Prostate gland (tissue), 2 donors: ENCODE results near the gene TAB3. TPM values are rescaled to one million over a fixed set of nuclear protein-coding genes. Genes with fewer than 3 reads are reported as not detected.

Experiments used
- DNase-seq: peaks from one replicate; pipeline ENCODE4 v3.0.0-alpha.2; 2019; ENCODE audit warnings: low spot score
- H3K27ac ChIP-seq, 2 donors: fragments of 200-600 bp; sonication (generic); 2 replicates each; pipeline ENCODE4 v1.5.1; 2017 to 2019
- H3K27me3 ChIP-seq: fragments of 200-600 bp; sonication (generic); replicated peaks from 2 replicates; pipeline ENCODE4 v1.5.1; 2019; ENCODE audit not compliant: insufficient read depth
- H3K36me3 ChIP-seq, 2 donors: fragments of 200-600 bp; sonication (generic); 1 replicate in 1 of 2; 2 replicates in 1 of 2; pipeline versions ENCODE4 v1.5.1 to v1.8.1; 2017 to 2019
- H3K4me1 ChIP-seq: fragments of 200-600 bp; sonication (generic); replicated peaks from 2 replicates; pipeline ENCODE4 v1.5.1; 2019
- H3K4me3 ChIP-seq, 2 donors: fragments of 200-600 bp; sonication (generic); 2 replicates each; pipeline ENCODE4 v1.5.1; 2017 to 2019
- H3K9me3 ChIP-seq: fragments of 200-600 bp; sonication (generic); 2 replicates; pipeline ENCODE4 v1.5.1; 2017
- POLR2A ChIP-seq: fragments of 450-650 bp; IDR thresholded peaks from one replicate; pipeline ENCODE4 v1.6.1; 2016; ENCODE audit warnings: antibody characterized with exemption, mild to moderate bottlenecking
- POLR2AphosphoS5 ChIP-seq: sonication (generic); formaldehyde crosslinking; IDR thresholded peaks from one replicate; pipeline ENCODE4 v1.6.1; 2017; ENCODE audit warnings: antibody characterized with exemption
- WGBS: methylation state at CpG from one replicate; pipeline ENCODE4 v1.1.5; 2018; 5-methylcytosine and 5-hydroxymethylcytosine counted together
- intact Hi-C: fragments of 100-400 bp; cut with DNase I; formaldehyde crosslinking; loops from one replicate; pipeline ENCODE4 v1.14.2; 2022
- total RNA-seq, 2 donors: library from RNA; depleted of rRNA; stranded (reverse); fragments of >200 nt; gene quantifications; one replicate each; pipeline ENCODE4 v1.1.0, GENCODE V29; 2016
- TF ChIP-seq, protein P1 (sequence below), 4 experiments: fragments of 200-600 bp in 2 of 4; fragments of 450-650 bp in 2 of 4; sonication (generic) in 2 of 4; IDR thresholded peaks; 1 replicate in 3 of 4; 2 replicates in 1 of 4; pipeline ENCODE4 v1.5.1; 2016 to 2019; ENCODE audit warnings: antibody characterized with exemption in 4 of 4, mild to moderate bottlenecking in 2 of 4, moderate library complexity in 2 of 4

TAB3 gene
- total RNA-seq, 2 donors from 2014 or later = 53.1 to 166 TPM

- Histone ChIP-seq H3K4me1 (no peaks in the 10 kb centered on the region), H3K4me3 (no peak overlapping the region), H3K9me3 (no peaks in the 10 kb centered on the region), H3K27ac (no peak overlapping the region), H3K27me3 (no peaks in the 10 kb centered on the region), H3K36me3 (no peaks in the 10 kb centered on the region)
- intact Hi-C loops = no loop called here
- 82% methylated on average over 10 of the region's 10 CpGs for WGBS
- TF ChIP-seq, protein P1, sequence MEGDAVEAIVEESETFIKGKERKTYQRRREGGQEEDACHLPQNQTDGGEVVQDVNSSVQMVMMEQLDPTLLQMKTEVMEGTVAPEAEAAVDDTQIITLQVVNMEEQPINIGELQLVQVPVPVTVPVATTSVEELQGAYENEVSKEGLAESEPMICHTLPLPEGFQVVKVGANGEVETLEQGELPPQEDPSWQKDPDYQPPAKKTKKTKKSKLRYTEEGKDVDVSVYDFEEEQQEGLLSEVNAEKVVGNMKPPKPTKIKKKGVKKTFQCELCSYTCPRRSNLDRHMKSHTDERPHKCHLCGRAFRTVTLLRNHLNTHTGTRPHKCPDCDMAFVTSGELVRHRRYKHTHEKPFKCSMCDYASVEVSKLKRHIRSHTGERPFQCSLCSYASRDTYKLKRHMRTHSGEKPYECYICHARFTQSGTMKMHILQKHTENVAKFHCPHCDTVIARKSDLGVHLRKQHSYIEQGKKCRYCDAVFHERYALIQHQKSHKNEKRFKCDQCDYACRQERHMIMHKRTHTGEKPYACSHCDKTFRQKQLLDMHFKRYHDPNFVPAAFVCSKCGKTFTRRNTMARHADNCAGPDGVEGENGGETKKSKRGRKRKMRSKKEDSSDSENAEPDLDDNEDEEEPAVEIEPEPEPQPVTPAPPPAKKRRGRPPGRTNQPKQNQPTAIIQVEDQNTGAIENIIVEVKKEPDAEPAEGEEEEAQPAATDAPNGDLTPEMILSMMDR (IDR thresholded peaks at IDR 0.05) = no peak
- TF ChIP-seq POLR2A (no peak), POLR2AphosphoS5 (no peak)
- no peak for DNase-seq
Measured at GRCh38 chrX:30831082-30831481, 58.0 kb downstream of the TAB3 start.

DNA sequence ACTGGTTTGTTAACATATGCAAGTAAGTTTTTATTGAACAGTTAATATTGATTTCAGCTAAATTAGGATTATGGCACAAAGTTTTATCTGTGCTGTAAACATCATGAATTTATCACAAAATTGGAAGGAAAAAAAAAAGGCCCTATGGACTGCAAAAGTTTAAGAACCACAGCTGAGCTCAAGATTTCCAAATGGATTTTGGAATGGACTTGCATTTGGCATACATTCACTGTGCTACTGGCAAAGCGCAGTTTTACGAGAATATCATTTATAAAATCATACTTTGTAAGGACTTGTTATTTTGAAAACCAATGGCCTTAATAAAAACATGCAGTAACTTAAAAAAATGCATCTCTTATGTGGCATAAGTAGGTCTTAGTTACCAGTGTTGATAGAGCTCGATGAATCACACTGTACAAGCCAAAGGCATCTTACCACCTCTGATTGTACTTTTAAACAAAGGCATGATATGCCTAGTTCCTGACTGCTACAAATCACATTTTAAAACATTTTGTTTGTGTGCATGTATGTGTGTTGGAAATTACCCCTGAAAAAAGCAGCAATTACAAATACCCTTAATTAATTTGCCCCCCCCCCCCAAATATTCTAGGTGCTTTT, 58.6 kb downstream of the TAB3 start:
- Histone ChIP-seq H3K36me3 (no peaks in the 10 kb centered on the region), H3K4me3 (no peak overlapping the region), H3K4me1 (no peaks in the 10 kb centered on the region), H3K9me3 (no peaks in the 10 kb centered on the region), H3K27ac (no peak overlapping the region), H3K27me3 (no peaks in the 10 kb centered on the region)
- DNase-seq = no peak
- WGBS = 79% methylated on average over 3 of the region's 3 CpGs
- TF ChIP-seq POLR2A = no peak
- no peak for TF ChIP-seq POLR2AphosphoS5
- TF ChIP-seq, protein P1 (IDR thresholded peaks at IDR 0.05) = no peak
- intact Hi-C loops = no loop called here

GRCh38 chrX:30824275-30824674, 64.8 kb downstream of the TAB3 start:
- Histone ChIP-seq H3K27ac (no peak overlapping the region), H3K4me1 (no peaks in the 10 kb centered on the region), H3K4me3 (no peak overlapping the region), H3K27me3 (no peaks in the 10 kb centered on the region), H3K9me3 (no peaks in the 10 kb centered on the region), H3K36me3 (no peaks in the 10 kb centered on the region)
- DNase-seq = no peak
- TF ChIP-seq POLR2AphosphoS5 (no peak), POLR2A (no peak)
- TF ChIP-seq, protein P1 (IDR thresholded peaks at IDR 0.05) = no peak
- intact Hi-C loops = no loop called here
- WGBS = 41% methylated on average over 3 of the region's 3 CpGs

DNA sequence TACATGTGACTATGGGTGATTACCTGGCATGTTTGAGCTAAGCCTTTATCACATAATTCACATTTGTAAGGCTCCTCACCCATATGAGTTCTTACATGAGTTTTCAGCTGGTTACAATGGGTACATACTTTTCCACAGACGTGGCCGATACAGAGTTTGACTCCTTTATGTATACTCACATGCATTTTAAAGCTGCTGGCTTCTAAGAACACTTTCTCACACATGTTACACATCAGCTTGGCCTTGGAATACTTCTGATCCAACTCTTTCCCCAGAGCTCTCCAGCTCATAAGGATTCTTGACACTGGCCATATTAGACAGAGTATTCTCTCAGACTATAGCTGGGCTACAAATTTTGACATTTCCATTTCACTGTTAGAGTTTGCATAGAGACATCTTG, 66.3 kb downstream of the TAB3 start:
- no peak overlapping the region for H3K27ac ChIP-seq
- H3K4me1 ChIP-seq = no peaks in the 10 kb centered on the region
- H3K9me3 ChIP-seq = no peaks in the 10 kb centered on the region
- H3K36me3 ChIP-seq = no peaks in the 10 kb centered on the region
- no peak for DNase-seq
- WGBS = 83% methylated on average over 2 of the region's 2 CpGs
- no peaks in the 10 kb centered on the region for H3K27me3 ChIP-seq
- TF ChIP-seq POLR2A (no peak), POLR2AphosphoS5 (no peak)
- TF ChIP-seq, protein P1 (IDR thresholded peaks at IDR 0.05) = no peak
- no peak overlapping the region for H3K4me3 ChIP-seq
- intact Hi-C loops = no loop called here

GRCh38 chrX:30822068-30822681, 66.9 kb downstream of the TAB3 start:
- no peaks in the 10 kb centered on the region for H3K9me3 ChIP-seq
- WGBS = 79% methylated on average over 3 of the region's 3 CpGs
- no peak for DNase-seq
- no peak overlapping the region for H3K27ac ChIP-seq
- H3K36me3 ChIP-seq = no peaks in the 10 kb centered on the region
- no peaks in the 10 kb centered on the region for H3K4me1 ChIP-seq
- TF ChIP-seq, protein P1 (IDR thresholded peaks at IDR 0.05) = no peak
- TF ChIP-seq POLR2AphosphoS5 (no peak), POLR2A (no peak)
- H3K27me3 ChIP-seq = no peaks in the 10 kb centered on the region
- intact Hi-C loops = no loop called here
- no peak overlapping the region for H3K4me3 ChIP-seq
